WERI-Rb-1 (cell line): ENCODE measurements around the gene ESCO1.
A peak's percentile ranks its signal among the peaks of the same experiment; 100 is the strongest.
"Not testable (repeated sequence)": the region's sequence is repeated elsewhere in the genome, so short reads cannot be mapped to it uniquely, and the experiment has no call there.

ENCODE experiments used
- DNase-seq: peaks from one replicate; pipeline ENCODE4 v3.0.0-alpha.2; 2020
- H3K27ac ChIP-seq: fragments of 250-450 bp; sonication (Bioruptor Pico); 2 replicates; pipeline ENCODE4 v1.5.1; 2020; ENCODE audit warnings: mild to moderate bottlenecking, moderate library complexity
- H3K27me3 ChIP-seq: fragments of 250-450 bp; sonication (Bioruptor Pico); 2 replicates; pipeline ENCODE4 v1.5.1; 2021; ENCODE audit warnings: mild to moderate bottlenecking, low read depth, moderate library complexity; ENCODE audit not compliant: insufficient read depth, severe bottlenecking
- H3K36me3 ChIP-seq: fragments of 250-450 bp; sonication (Bioruptor Pico); 2 replicates; pipeline ENCODE4 v1.5.1; 2020; ENCODE audit warnings: mild to moderate bottlenecking, moderate library complexity
- H3K4me3 ChIP-seq: 2 replicates; pipeline ENCODE4 v1.5.1; 2011; ENCODE audit warnings: low read depth, mild to moderate bottlenecking, control low read depth, low read length
- H3K9me3 ChIP-seq: fragments of 250-450 bp; sonication (Bioruptor Pico); 2 replicates; pipeline ENCODE4 v1.5.1; 2021; ENCODE audit warnings: mild to moderate bottlenecking, moderate library complexity; ENCODE audit not compliant: severe bottlenecking
- CTCF ChIP-seq: IDR thresholded peaks from 2 replicates; pipeline ENCODE4 v1.5.1; 2011; ENCODE audit warnings: low read depth, mild to moderate bottlenecking, control low read depth, inconsistent platforms, low read length

ESCO1 gene

GRCh38 chr18:21629089-21629832, 28.8 kb upstream of the ESCO1 start:
- no peak for DNase-seq
- Histone ChIP-seq H3K27ac (no peak overlapping the region), H3K36me3 (peaks cover 81% of the 10 kb centered on the region), H3K9me3 (no peaks in the 10 kb centered on the region), H3K4me3 (no peak overlapping the region), H3K27me3 (no peaks in the 10 kb centered on the region)
- TF ChIP-seq CTCF = no peak

DNA sequence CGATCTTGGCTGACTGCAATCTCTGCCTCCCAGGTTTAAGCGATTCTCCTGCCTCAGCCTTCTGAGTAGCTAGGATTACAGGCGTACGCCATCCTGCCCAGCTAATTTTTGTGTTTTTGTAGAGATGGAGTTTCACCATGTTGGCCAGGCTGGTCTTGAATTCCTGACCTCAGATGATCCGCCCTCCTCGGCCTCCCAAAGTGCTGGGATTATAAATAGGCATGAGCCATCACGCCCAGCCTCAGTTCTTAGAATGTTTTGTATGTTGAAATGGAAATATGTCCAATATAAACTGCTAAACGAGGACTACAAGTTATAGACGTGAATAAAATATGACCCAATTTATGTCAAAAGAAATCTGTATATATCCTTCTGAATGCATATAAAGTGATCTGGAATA, 21.1 kb upstream of the ESCO1 start:
- not testable (repeated sequence) for H3K27ac ChIP-seq, DNase-seq, H3K9me3 ChIP-seq, H3K4me3 ChIP-seq, H3K27me3 ChIP-seq
- H3K36me3 ChIP-seq = peaks cover 88% of the 10 kb centered on the region

- Histone ChIP-seq H3K9me3 (no peaks in the 10 kb centered on the region), H3K27ac (peak within 1 kb of the TSS; percentile 93), H3K27me3 (no peaks in the 10 kb centered on the region), H3K36me3 (peaks cover 44% of the 10 kb centered on the region), H3K4me3 (peak within 1 kb of the TSS; percentile 95)
- peak; percentile 92 for TF ChIP-seq CTCF
- peak; percentile 90 for DNase-seq
Observed at GRCh38 chr18:21612125-21613039, 11.9 kb upstream of the ESCO1 start, which contains the start of gene SNRPD1. TSS of gene SNRPD1 (plus strand) at chr18:21612314. CDS start at chr18:21612430, 116 bp downstream.

DNA sequence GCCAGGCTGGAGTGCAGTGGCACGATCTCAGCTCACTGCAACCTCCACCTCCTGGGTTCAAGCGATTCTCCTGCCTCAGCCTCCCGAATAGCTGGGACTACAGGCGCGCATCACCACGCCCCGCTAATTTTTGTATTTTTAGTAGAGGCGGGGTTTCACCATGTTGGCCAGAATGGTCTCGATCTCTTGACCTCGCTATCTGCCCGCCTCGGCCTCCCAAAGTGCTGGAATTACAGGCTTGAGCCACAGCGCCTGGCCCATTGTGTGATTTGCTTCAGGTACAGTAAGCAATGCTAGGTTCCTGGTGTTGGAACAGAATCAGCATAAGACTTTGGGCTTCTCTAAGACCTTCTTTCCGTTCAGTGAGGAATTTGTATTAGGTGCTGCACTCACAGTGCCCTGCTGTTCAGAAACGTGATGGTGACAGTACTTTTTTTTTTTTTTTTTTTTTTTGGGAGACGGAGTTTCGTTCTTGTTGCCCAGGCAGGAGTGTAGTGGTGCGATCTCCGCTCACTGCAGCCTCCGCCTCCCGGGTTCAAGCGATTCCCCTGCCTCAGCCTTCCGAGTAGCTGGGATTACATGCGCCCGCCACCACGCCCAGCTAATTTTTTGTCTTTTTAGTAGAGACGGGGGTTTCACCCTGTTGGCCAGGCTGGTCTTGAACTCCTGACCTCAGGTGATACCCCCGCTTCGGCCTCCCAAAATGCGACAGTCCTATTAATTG, 11.1 kb upstream of the ESCO1 start:
- Histone ChIP-seq H3K27ac (peak overlapping the region; percentile 93), H3K36me3 (peaks cover 36% of the 10 kb centered on the region)
- not testable (repeated sequence) for H3K9me3 ChIP-seq, DNase-seq, H3K27me3 ChIP-seq, H3K4me3 ChIP-seq

DNA sequence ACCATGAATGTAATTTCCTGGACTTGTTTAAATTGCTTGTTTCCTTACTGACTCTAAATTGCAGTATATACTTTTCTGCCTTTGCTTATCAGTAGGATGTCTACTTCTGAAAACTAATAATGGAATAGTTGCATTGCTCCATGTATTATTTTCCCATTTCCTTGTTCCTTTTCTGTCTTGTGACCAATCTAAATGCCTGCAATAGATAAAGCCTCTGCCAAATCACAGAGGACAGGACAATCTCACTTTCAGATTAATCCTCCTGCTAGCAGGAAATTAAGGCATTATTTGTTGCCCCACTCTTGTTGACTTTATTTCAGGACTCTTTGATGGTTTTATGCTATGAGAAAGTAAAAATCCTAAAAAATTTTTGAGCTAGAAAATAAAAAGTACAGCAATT, 4.7 kb upstream of the ESCO1 start:
- no peak for DNase-seq
- no peaks in the 10 kb centered on the region for H3K9me3 ChIP-seq
- no peaks in the 10 kb centered on the region for H3K36me3 ChIP-seq
- no peak overlapping the region for H3K27ac ChIP-seq
- H3K4me3 ChIP-seq = no peak overlapping the region
- no peaks in the 10 kb centered on the region for H3K27me3 ChIP-seq
- no peak for TF ChIP-seq CTCF

DNA sequence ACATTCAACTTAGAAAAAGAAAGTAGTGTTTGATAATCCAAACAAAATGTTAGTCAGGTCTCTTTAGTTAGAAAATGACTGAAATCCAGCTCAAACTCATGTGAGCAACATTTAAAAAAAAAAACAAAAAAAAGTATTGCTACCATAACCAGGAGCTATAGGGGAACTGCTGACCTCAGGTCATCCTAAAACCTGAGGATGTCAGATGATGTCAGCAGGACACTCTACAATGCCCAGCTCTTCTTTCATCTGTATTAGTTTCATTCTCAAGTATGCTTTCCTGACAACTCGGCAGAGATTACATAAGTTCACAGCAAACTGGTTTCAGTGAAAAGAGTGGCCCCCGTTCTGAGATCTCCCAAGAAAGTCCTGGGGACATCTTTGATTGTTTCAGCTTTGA, 4.2 kb upstream of the ESCO1 start:
- DNase-seq = no peak
- H3K9me3 ChIP-seq = no peaks in the 10 kb centered on the region
- H3K27me3 ChIP-seq = no peaks in the 10 kb centered on the region
- no peak for TF ChIP-seq CTCF
- no peaks in the 10 kb centered on the region for H3K36me3 ChIP-seq
- no peak overlapping the region for H3K27ac ChIP-seq
- H3K4me3 ChIP-seq = no peak overlapping the region
